Stomach smooth muscle (tissue), 2 donors: ENCODE data around the gene FCSK.
"Not testable (repeated sequence)": the region's sequence is repeated elsewhere in the genome, so short reads cannot be mapped to it uniquely, and the experiment has no call there.

ENCODE experiments used
- H3K27ac ChIP-seq: one replicate; pipeline ENCODE4 v1.7.0; 2013; ENCODE audit warnings: mild to moderate bottlenecking, low read length, inconsistent platforms
- H3K27me3 ChIP-seq, 2 donors: one replicate each; pipeline ENCODE4 v1.7.0; 2013; ENCODE audit warnings: low read length in 2 of 2; ENCODE audit not compliant: insufficient read depth in 2 of 2, control insufficient read depth in 1 of 2
- H3K36me3 ChIP-seq, 2 donors: one replicate each; pipeline ENCODE4 v1.7.0; 2013; ENCODE audit warnings: low read length in 2 of 2; ENCODE audit not compliant: control insufficient read depth in 2 of 2, insufficient read depth in 2 of 2
- H3K4me1 ChIP-seq: one replicate; pipeline ENCODE4 v1.7.0; 2013; ENCODE audit warnings: low read length; ENCODE audit not compliant: control insufficient read depth, insufficient read depth
- H3K4me3 ChIP-seq, 2 donors: one replicate each; pipeline ENCODE4 v1.7.0; 2013; ENCODE audit warnings: low read length in 2 of 2
- H3K9ac ChIP-seq, 2 donors: one replicate each; pipeline ENCODE4 v1.7.0; 2013; ENCODE audit warnings: low read length in 2 of 2, mild to moderate bottlenecking in 1 of 2
- H3K9me3 ChIP-seq, 2 donors: one replicate each; pipeline ENCODE4 v1.7.0; 2013; ENCODE audit warnings: low read length in 2 of 2; ENCODE audit not compliant: control insufficient read depth in 2 of 2
- donor health status: healthy.
- donor health status: Pancreatic carcinoma.

Gene FCSK

DNA sequence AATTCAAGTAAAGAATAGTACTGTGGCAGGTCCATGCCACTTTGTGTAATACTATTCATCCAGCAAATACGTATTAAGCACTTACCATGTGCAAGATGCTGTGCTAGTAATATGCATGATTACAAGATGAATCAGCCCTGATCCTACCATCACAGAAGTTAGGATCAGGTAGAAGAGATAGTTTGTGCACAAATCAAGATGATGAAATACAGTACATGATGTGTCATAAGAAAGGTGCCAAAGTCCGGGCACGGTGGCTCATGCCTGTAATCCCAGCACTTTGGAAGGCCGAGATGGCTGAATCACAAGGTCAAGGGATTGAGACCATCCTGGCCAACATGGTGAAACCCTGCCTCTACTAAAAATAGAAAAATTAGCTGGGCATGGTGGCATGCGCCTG lies 58.1 kb downstream of the FCSK start:
- H3K27ac ChIP-seq: no peak overlapping the region
- no peak overlapping the region for H3K9ac ChIP-seq
- H3K4me3 ChIP-seq: no peak overlapping the region
- H3K9me3 ChIP-seq: no peaks in the 10 kb centered on the region
- H3K27me3 ChIP-seq: no peaks in the 10 kb centered on the region
- H3K4me1 ChIP-seq: no peaks in the 10 kb centered on the region
- H3K36me3 ChIP-seq: peaks cover 56 to 63% of the 10 kb centered on the region in 2 donors

DNA sequence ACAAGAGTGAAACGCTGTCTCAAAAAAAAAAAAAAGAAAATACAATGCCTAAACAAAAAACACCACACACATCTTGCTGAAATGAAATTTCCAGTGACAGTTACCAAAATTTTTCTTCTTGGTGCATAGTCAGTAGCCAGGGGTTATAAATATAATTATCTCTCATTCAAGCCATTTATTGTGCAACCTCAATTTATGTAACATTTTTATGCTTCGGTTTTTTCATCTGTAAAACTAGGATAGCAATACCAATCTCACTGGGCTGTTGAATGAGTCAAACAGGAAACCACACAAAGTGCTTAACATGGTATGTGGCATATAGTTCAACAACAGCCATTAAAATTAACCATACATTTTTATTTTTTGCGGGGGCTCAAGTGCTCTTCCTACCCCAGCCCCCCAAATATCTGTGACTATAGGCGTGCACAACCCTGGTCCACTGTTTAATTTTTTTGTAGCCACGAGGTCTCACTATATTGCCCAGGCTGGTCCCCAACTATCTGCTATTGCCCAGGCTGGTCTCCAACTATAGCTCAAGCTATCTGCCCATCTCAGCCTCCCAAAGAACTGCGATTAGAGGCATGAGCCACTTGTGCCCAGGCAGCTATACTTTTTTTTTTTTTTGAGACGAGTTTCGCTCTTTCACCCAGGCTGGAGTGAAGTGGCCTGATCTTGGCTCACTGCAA lies 66.4 kb downstream of the FCSK start:
- Histone ChIP-seq H3K36me3 (peaks cover 16 to 21% of the 10 kb centered on the region in 2 donors), H3K9ac (no peak overlapping the region), H3K27ac (no peak overlapping the region)

DNA sequence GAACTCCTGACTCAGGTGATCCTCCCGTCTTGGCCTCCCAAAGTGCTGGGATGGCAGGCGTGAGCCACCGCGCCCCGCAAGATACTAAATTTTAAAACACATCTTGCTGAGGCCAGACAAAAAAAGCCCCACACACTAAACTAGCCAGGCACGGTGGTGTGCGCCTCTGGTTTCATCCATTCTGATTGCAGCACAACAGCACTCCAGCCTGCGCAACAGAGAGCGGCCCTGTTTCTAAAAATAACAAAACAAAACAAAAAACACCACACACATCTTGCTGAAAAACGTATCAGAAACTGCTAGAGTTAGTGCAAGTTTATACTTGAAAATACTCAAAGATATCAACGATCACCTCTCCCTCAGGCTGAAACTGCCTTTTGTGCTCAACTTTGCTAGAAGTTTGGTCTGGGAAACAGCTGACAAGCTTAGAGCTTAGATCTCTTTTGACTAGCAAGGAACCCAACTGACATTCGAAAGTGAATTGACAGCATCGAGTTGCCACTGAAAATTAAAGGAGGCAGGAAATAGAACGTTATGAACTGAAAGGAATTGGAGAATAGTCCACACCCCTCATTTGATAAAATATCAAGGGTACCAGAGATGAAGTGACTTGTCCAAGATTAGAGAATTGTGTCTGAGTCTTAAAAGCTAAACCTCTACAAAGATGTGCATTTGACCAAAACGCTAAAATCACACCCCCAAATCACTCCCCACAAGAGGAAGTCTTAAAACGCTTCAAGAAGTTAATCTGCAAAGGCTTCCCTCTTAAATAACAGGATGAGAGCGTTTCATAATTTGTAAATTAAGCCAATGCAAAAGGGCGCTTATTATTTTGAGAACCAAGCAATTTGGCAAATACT lies 68.1 kb downstream of the FCSK start:
- Histone ChIP-seq H3K9me3 (no peaks in the 10 kb centered on the region), H3K4me1 (peaks cover 17% of the 10 kb centered on the region), H3K27me3 (no peaks in the 10 kb centered on the region), H3K27ac (peak overlapping the region; percentile 75), H3K9ac (peak overlapping the region; percentile 79 to 92), H3K36me3 (peaks cover 4 to 15% of the 10 kb centered on the region in 2 donors), H3K4me3 (peak overlapping the region; percentile 85 to 99)

More for the DNA sequence above, 66.4 kb downstream of the FCSK start:
- H3K4me1 ChIP-seq: peaks cover 17% of the 10 kb centered on the region
- no peak overlapping the region for H3K4me3 ChIP-seq
- no peaks in the 10 kb centered on the region for H3K27me3 ChIP-seq
- no peaks in the 10 kb centered on the region for H3K9me3 ChIP-seq

GRCh38 chr16:70523076-70523742 lies 68.8 kb downstream of the FCSK start, which contains the start of gene COG4:
Gene COG4, minus strand, starts transcription at chr16:70523554. Its CDS starts 11 bp downstream, at chr16:70523543.
- Histone ChIP-seq H3K4me3 (peak within 1 kb of the TSS; percentile 85 to 99), H3K4me1 (peaks cover 17% of the 10 kb centered on the region), H3K27me3 (no peaks in the 10 kb centered on the region), H3K9me3 (no peaks in the 10 kb centered on the region), H3K9ac (peak within 1 kb of the TSS; percentile 79 to 92), H3K27ac (peak within 1 kb of the TSS; percentile 75), H3K36me3 (peaks cover 4 to 12% of the 10 kb centered on the region in 2 donors)

DNA sequence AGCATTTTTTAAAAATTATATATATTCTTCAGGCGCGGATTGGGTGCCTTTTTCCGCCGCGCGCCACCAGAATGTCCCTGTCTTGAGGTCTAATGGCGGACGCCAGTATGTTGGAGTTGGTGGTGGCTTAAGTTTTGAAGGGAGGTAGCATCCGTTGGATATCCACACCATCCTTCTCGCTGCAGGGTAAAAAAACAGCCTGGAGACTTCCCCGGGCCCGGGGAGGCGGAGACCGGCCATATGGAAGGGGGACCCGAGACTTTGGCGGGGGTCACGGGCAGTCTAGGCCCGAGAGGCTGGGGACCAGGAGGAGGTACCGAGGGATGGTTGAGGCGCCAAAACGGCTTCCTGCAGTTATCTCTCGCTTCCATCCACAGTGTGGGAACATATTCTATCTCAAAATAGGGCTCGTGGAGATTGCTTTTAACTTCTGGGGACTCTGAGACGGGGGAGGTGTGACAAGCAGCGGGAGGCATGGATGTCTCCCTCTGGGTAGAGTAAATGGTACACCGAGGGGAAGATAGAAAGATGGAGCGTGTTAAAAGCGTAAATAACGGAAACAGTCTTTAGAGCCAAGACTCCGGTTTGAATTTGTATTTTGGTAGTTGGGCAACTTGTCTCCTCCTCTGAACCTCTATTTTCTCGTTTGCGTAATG lies 69.5 kb downstream of the FCSK start, which contains the start of gene SF3B3:
SF3B3 (plus strand) TSS at position 74 of the 656 bp plus-strand sequence. CDS start 2,841 bp downstream, outside the sequence.
- no peaks in the 10 kb centered on the region for H3K27me3 ChIP-seq
- peak within 1 kb of the TSS; percentile 85 to 99 for H3K4me3 ChIP-seq
- peaks cover 17% of the 10 kb centered on the region for H3K4me1 ChIP-seq
- H3K9ac ChIP-seq: peak within 1 kb of the TSS; percentile 79 to 92
- peaks cover 6 to 13% of the 10 kb centered on the region in 2 donors for H3K36me3 ChIP-seq
- H3K9me3 ChIP-seq: no peaks in the 10 kb centered on the region
- peak within 1 kb of the TSS; percentile 75 for H3K27ac ChIP-seq

- H3K9ac ChIP-seq: peak overlapping the region; percentile 79 to 92
- H3K27me3 ChIP-seq, H3K9me3 ChIP-seq: not testable (repeated sequence)
- peak overlapping the region; percentile 85 to 99 for H3K4me3 ChIP-seq
- H3K4me1 ChIP-seq: peaks cover 17% of the 10 kb centered on the region
- peak overlapping the region; percentile 75 for H3K27ac ChIP-seq
- H3K36me3 ChIP-seq: peaks cover 12 to 17% of the 10 kb centered on the region in 2 donors
Observed at GRCh38 chr16:70524399-70524825, 70.0 kb downstream of the FCSK start.

DNA sequence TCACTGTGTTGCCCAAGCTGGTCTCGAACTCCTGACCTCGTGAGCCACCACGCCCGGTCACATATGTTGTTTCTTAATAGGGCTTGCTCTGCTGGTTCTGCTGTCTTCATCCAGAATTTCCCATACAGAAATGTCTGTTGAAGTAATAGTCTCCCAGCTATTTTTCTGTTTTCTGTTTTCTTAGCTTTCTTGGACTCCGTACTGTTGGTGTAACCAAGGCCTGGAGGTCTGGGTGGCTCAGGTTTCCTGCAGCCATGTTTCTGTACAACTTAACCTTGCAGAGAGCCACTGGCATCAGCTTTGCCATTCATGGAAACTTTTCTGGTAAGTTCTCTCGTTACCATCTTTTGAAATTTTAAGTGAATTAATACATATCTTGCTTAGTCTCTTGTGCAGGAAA lies 72.0 kb downstream of the FCSK start:
- H3K9me3 ChIP-seq: no peaks in the 10 kb centered on the region
- H3K4me3 ChIP-seq: no peak overlapping the region
- no peak overlapping the region for H3K27ac ChIP-seq
- H3K36me3 ChIP-seq: peaks cover 22 to 25% of the 10 kb centered on the region in 2 donors
- H3K9ac ChIP-seq: no peak overlapping the region
- peaks cover 17% of the 10 kb centered on the region for H3K4me1 ChIP-seq
- no peaks in the 10 kb centered on the region for H3K27me3 ChIP-seq

DNA sequence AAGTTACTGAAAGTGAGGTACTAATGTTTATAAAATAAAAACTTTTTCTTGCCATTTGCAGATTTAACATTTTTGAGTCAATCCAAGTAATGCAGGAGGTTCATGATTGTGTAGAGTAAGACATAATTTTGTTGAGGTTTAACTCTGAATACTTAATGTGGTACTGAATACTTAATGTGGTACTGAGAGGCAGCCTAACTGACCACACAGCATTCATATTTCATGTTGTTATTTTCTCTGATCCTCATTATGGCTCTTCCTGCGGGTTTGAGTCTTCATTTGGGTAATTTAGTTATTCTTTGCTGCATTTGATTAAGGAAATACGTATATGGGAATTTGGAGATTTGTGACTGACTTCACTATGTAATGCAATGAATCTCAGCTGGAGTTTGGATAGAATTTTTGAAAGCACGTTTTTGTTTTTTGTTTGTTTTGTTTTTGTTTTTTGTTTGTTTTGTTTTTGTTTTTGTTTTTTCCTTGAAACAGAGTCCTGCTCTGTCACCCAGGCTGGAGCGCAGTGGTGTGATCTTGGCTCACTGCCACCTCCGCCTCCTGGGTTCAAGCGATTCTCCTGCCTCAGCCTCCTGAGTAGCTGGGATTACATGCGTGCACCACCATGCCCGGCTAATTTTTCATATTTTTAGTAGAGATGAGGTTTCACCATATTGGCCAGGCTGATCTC lies 73.1 kb downstream of the FCSK start:
- H3K27me3 ChIP-seq: no peaks in the 10 kb centered on the region
- no peaks in the 10 kb centered on the region for H3K9me3 ChIP-seq
- no peak overlapping the region for H3K27ac ChIP-seq
- H3K4me3 ChIP-seq: no peak overlapping the region
- H3K9ac ChIP-seq: no peak overlapping the region
- H3K4me1 ChIP-seq: peaks cover 14% of the 10 kb centered on the region
- H3K36me3 ChIP-seq: peaks cover 30 to 32% of the 10 kb centered on the region in 2 donors

GRCh38 chr16:70529051-70529777 lies 74.8 kb downstream of the FCSK start:
- Histone ChIP-seq H3K27ac (no peak overlapping the region), H3K36me3 (peaks cover 35 to 48% of the 10 kb centered on the region in 2 donors)

More at GRCh38 chr16:70529051-70529777, 74.8 kb downstream of the FCSK start:
- no peaks in the 10 kb centered on the region for H3K9me3 ChIP-seq
- H3K9ac ChIP-seq: no peak overlapping the region
- no peaks in the 10 kb centered on the region for H3K27me3 ChIP-seq
- H3K4me3 ChIP-seq: no peak overlapping the region
- H3K4me1 ChIP-seq: peaks cover 9% of the 10 kb centered on the region
